Activated CD4-positive, alpha-beta memory T cell treated with anti-CD3 and anti-CD28 coated beads, Interleukin-2, amount 10 ng/mL, durations not matched to agents 7 days and 5 days (primary cell): Measurements from ENCODE around the gene FXYD5. TPM values are rescaled to one million over a fixed set of nuclear protein-coding genes. Genes with fewer than 3 reads are reported as not detected.

Source experiments
- CTCF ChIA-PET: fragments of 350-600 bp; sonication (Branson Sonifier 250); formaldehyde crosslinking; loops from one replicate; lab custom pipeline; 2021; ENCODE audit warnings: antibody characterized with exemption, inconsistent platforms; lab: Charles Lee
- POLR2A ChIA-PET: fragments of 350-600 bp; sonication (Branson Sonifier 250); formaldehyde crosslinking; loops from one replicate; lab custom pipeline; 2021; ENCODE audit warnings: antibody characterized with exemption; lab: Charles Lee
- DNase-seq: peaks from one replicate; pipeline ENCODE4 v3.0.0-alpha.2; 2020
- H3K27ac Mint-ChIP-seq: one replicate; pipeline ENCODE4 v1.8.0; 2021; ENCODE audit warnings: mild to moderate bottlenecking, mixed read lengths
- H3K27me3 Mint-ChIP-seq: one replicate; pipeline ENCODE4 v1.8.0; 2021; ENCODE audit warnings: mixed read lengths
- H3K36me3 Mint-ChIP-seq: one replicate; pipeline ENCODE4 v1.8.0; 2021; ENCODE audit warnings: low read depth, mixed read lengths
- H3K4me1 Mint-ChIP-seq: one replicate; pipeline ENCODE4 v1.8.0; 2021; ENCODE audit warnings: mixed read lengths
- H3K4me3 Mint-ChIP-seq: one replicate; pipeline ENCODE4 v1.8.0; 2021; ENCODE audit warnings: mild to moderate bottlenecking, mixed read lengths
- H3K9me3 Mint-ChIP-seq: one replicate; pipeline ENCODE4 v1.8.0; 2021; ENCODE audit warnings: mixed read lengths
- total RNA-seq, 2 experiments: library from RNA; stranded (reverse); gene quantifications; one replicate each; pipeline ENCODE4 v1.2.3, GENCODE V29; 2021

Gene FXYD5
- total RNA-seq = 100 to 1,000 TPM; 588 to 589 TPM

- ChIA-PET CTCF (interaction anchor here (0.6 to 4.9 kb wide), 28 partner anchors 8 to 1978 kb away, joined by 3 to 47 read pairs (median 4); partner anchors contain the start of genes FXYD3 and FXYD7), POLR2A (interaction anchor here (0.8 to 10.6 kb wide), 14 partner anchors 8 to 725 kb away, joined by 3 to 106 read pairs (median 8); partner anchors contain the start of genes FXYD7 and USF2)
- H3K27me3 Mint-ChIP-seq = peaks cover 4% of the 10 kb centered on the region
- DNase-seq = peak; percentile 76
- H3K4me3 Mint-ChIP-seq = peak within 1 kb of the TSS; percentile 100
- H3K36me3 Mint-ChIP-seq = peaks cover 57% of the 10 kb centered on the region
- H3K4me1 Mint-ChIP-seq = peaks cover 57% of the 10 kb centered on the region
- H3K27ac Mint-ChIP-seq = peak within 1 kb of the TSS; percentile 97
- peaks cover 2% of the 10 kb centered on the region for H3K9me3 Mint-ChIP-seq
These were observed at the start of gene FXYD5 for GRCh38 chr19:35154525-35155406. Gene FXYD5 (plus strand): TSS chr19:35154735. CDS start chr19:35155551, 816 bp downstream.

GRCh38 chr19:35105047-35105410 lies 49.5 kb upstream of the FXYD5 start:
- Mint-ChIP-seq H3K4me1 (peaks cover 5% of the 10 kb centered on the region), H3K36me3 (no peaks in the 10 kb centered on the region), H3K27ac (no peak overlapping the region), H3K4me3 (no peak overlapping the region), H3K9me3 (peaks cover 7% of the 10 kb centered on the region), H3K27me3 (no peaks in the 10 kb centered on the region)
- no peak for DNase-seq
- ChIA-PET POLR2A (no interaction called here), CTCF (no interaction called here)

GRCh38 chr19:35105411-35106290 lies 48.9 kb upstream of the FXYD5 start:
- Mint-ChIP-seq H3K9me3 (peaks cover 7% of the 10 kb centered on the region), H3K4me1 (peaks cover 5% of the 10 kb centered on the region), H3K27me3 (no peaks in the 10 kb centered on the region), H3K27ac (no peak overlapping the region), H3K4me3 (no peak overlapping the region), H3K36me3 (no peaks in the 10 kb centered on the region)
- CTCF ChIA-PET = no interaction called here
- no peak for DNase-seq
- POLR2A ChIA-PET = no interaction called here

GRCh38 chr19:35106291-35106583 lies 48.3 kb upstream of the FXYD5 start:
- Mint-ChIP-seq H3K9me3 (peaks cover 7% of the 10 kb centered on the region), H3K4me3 (no peak overlapping the region), H3K27ac (no peak overlapping the region), H3K4me1 (peaks cover 5% of the 10 kb centered on the region), H3K36me3 (no peaks in the 10 kb centered on the region), H3K27me3 (no peaks in the 10 kb centered on the region)
- DNase-seq = no peak
- ChIA-PET CTCF (interaction anchor here (1.1 kb wide), 1 partner anchor 15 kb away, joined by 3 read pairs; no protein-coding TSS in a partner anchor), POLR2A (no interaction called here)

- peaks cover 7% of the 10 kb centered on the region for H3K9me3 Mint-ChIP-seq
- H3K27ac Mint-ChIP-seq = no peak overlapping the region
- ChIA-PET CTCF (interaction anchor here (1.1 kb wide), 1 partner anchor 16 kb away, joined by 3 read pairs; no protein-coding TSS in a partner anchor), POLR2A (no interaction called here)
- H3K27me3 Mint-ChIP-seq = no peaks in the 10 kb centered on the region
- no peak for DNase-seq
- no peaks in the 10 kb centered on the region for H3K36me3 Mint-ChIP-seq
- peaks cover 5% of the 10 kb centered on the region for H3K4me1 Mint-ChIP-seq
- no peak overlapping the region for H3K4me3 Mint-ChIP-seq
These were observed 47.5 kb upstream of the FXYD5 start for GRCh38 chr19:35106898-35107541.

GRCh38 chr19:35107545-35107944 lies 47.0 kb upstream of the FXYD5 start:
- ChIA-PET POLR2A (interaction anchor here (0.6 kb wide), 1 partner anchor 362 kb away, joined by 3 read pairs; no protein-coding TSS in a partner anchor), CTCF (interaction anchor here (1.1 kb wide), 1 partner anchor 17 kb away, joined by 3 read pairs; no protein-coding TSS in a partner anchor)
- Mint-ChIP-seq H3K4me3 (no peak overlapping the region), H3K27me3 (no peaks in the 10 kb centered on the region), H3K27ac (no peak overlapping the region), H3K9me3 (peaks cover 7% of the 10 kb centered on the region), H3K4me1 (peaks cover 5% of the 10 kb centered on the region), H3K36me3 (no peaks in the 10 kb centered on the region)
- DNase-seq = no peak

GRCh38 chr19:35108730-35109129 lies 45.8 kb upstream of the FXYD5 start:
- H3K27ac Mint-ChIP-seq = no peak overlapping the region
- H3K27me3 Mint-ChIP-seq = no peaks in the 10 kb centered on the region
- ChIA-PET CTCF (no interaction called here), POLR2A (no interaction called here)
- no peaks in the 10 kb centered on the region for H3K36me3 Mint-ChIP-seq
- peaks cover 7% of the 10 kb centered on the region for H3K9me3 Mint-ChIP-seq
- H3K4me3 Mint-ChIP-seq = no peak overlapping the region
- peaks cover 5% of the 10 kb centered on the region for H3K4me1 Mint-ChIP-seq
- DNase-seq = no peak

- H3K27ac Mint-ChIP-seq = no peak overlapping the region
- H3K36me3 Mint-ChIP-seq = no peaks in the 10 kb centered on the region
- peaks cover 7% of the 10 kb centered on the region for H3K4me1 Mint-ChIP-seq
- H3K4me3 Mint-ChIP-seq = no peak overlapping the region
- POLR2A ChIA-PET = no interaction called here
- peaks cover 7% of the 10 kb centered on the region for H3K9me3 Mint-ChIP-seq
- no peak for DNase-seq
- CTCF ChIA-PET = no interaction called here
- H3K27me3 Mint-ChIP-seq = no peaks in the 10 kb centered on the region
These were observed 45.0 kb upstream of the FXYD5 start for GRCh38 chr19:35109395-35110112.

GRCh38 chr19:35110974-35111373 lies 43.6 kb upstream of the FXYD5 start:
- Mint-ChIP-seq H3K27me3 (no peaks in the 10 kb centered on the region), H3K27ac (no peak overlapping the region), H3K9me3 (peaks cover 7% of the 10 kb centered on the region), H3K4me3 (no peak overlapping the region), H3K36me3 (no peaks in the 10 kb centered on the region), H3K4me1 (peaks cover 8% of the 10 kb centered on the region)
- ChIA-PET CTCF (no interaction called here), POLR2A (no interaction called here)
- no peak for DNase-seq

GRCh38 chr19:35112995-35113688 lies 41.4 kb upstream of the FXYD5 start:
- DNase-seq = no peak
- Mint-ChIP-seq H3K27ac (no peak overlapping the region), H3K27me3 (peaks cover 1% of the 10 kb centered on the region), H3K9me3 (no peaks in the 10 kb centered on the region), H3K36me3 (no peaks in the 10 kb centered on the region), H3K4me3 (no peak overlapping the region), H3K4me1 (peaks cover 3% of the 10 kb centered on the region)
- ChIA-PET POLR2A (no interaction called here), CTCF (no interaction called here)

GRCh38 chr19:35114353-35115176 lies 40.0 kb upstream of the FXYD5 start:
- Mint-ChIP-seq H3K27me3 (peaks cover 1% of the 10 kb centered on the region), H3K36me3 (no peaks in the 10 kb centered on the region), H3K4me1 (peaks cover 3% of the 10 kb centered on the region), H3K9me3 (no peaks in the 10 kb centered on the region), H3K4me3 (no peak overlapping the region), H3K27ac (no peak overlapping the region)
- ChIA-PET CTCF (interaction anchor here (1.0 to 2.2 kb wide), 5 partner anchors 10 to 27 kb away, joined by 3 to 6 read pairs (median 4); partner anchors contain the start of gene LGI4), POLR2A (no interaction called here)
- DNase-seq = peak; percentile 65
